ENCODE measurements around the gene HS2ST1. TPM values are rescaled to one million over a fixed set of nuclear protein-coding genes. Genes with fewer than 3 reads are reported as not detected.

HS2ST1 gene
- total and polyA plus RNA-seq, 10 of the 15 experiments (the other 5 are each of a cell fraction or from before 2014, with no cell fraction given): 5.4 to 30.8 (median 18.6) TPM

GRCh38 chr1:86933562-86934377 lies 19.3 kb downstream of the HS2ST1 start:
- H3K79me2 ChIP-seq (ENCODE audit: control insufficient read depth, insufficient read depth, low read length): peaks cover 53% of the 10 kb centered on the region
- peak; percentile 38; the same call in 1 of the 3 replicates for ATAC-seq
- in situ Hi-C loops (cut with MboI): no loop called here
- no peak for FAIRE-seq
- BruUV-seq (replicated peaks): no TSS peak
- H3K27me3 ChIP-seq (replicated peaks in 1 of 2; ENCODE audit: control insufficient read depth in 2 of 2, insufficient read depth in 2 of 2, low read length in 1 of 2): no peaks in the 10 kb centered on the region
- ChIA-PET CTCF (interaction anchor here (0.6 to 1.9 kb wide), 2 partner anchors 19 to 150 kb away, joined by 3 to 12 read pairs; partner anchors contain the start of genes HS2ST1 and SELENOF), POLR2A (interaction anchor here (0.7 to 3.2 kb wide), 3 partner anchors 19 to 51 kb away, joined by 4 to 14 read pairs (median 5); partner anchors contain the start of genes HS2ST1 and SELENOF), RAD21 (ENCODE audit: unreplicated experiment) (interaction anchor here (1.0 to 1.6 kb wide), 4 partner anchors 19 to 60 kb away, joined by 3 to 6 read pairs (median 4); partner anchors contain the start of gene HS2ST1), SMC1A (ENCODE audit: uncharacterized antibody, unreplicated experiment) (interaction anchor here (0.7 to 1.9 kb wide), 9 partner anchors 9 to 131 kb away, joined by 3 to 9 read pairs (median 3); no protein-coding TSS in a partner anchor)
- no peaks in the 10 kb centered on the region for H3K4me1 ChIP-seq (ENCODE audit: control insufficient read depth, insufficient read depth, low read length)
- intact Hi-C loops (cut with micrococcal nuclease; ENCODE audit: unreplicated experiment): no loop called here
- H3K4me3 ChIP-seq: no peak overlapping the region
- no peak overlapping the region for H2AFZ ChIP-seq (ENCODE audit: control insufficient read depth, low read depth, low read length)
- H3K27ac ChIP-seq (ENCODE audit: control insufficient read depth, insufficient read depth): no peak overlapping the region
- WGBS (ENCODE audit: insufficient coverage, insufficient replicate concordance, low lambda C conversion rate, missing lambda C conversion rate): 91% methylated on average over 7 of the region's 7 CpGs
- peaks cover 1% of the 10 kb centered on the region; the same call in 2 of the 3 replicates for H3K9me3 ChIP-seq (replicated peaks; ENCODE audit: control insufficient read depth, insufficient read depth, low read length)
- no peak overlapping the region for H3K9ac ChIP-seq (ENCODE audit: control insufficient read depth, insufficient read depth, low read length)
- 0 out of 2 replicates have a peak, but pooled peaks cover 3% of the 10 kb centered on the region for H4K20me1 ChIP-seq (ENCODE audit: control insufficient read depth, insufficient read depth)
- no peaks in the 10 kb centered on the region for H3K36me3 ChIP-seq (ENCODE audit: control insufficient read depth in 2 of 2, insufficient read depth in 2 of 2, low read length in 1 of 2)
- no peak overlapping the region for H3K4me2 ChIP-seq (ENCODE audit: control insufficient read depth, insufficient read depth)
- DNase-seq (ENCODE audit: low read depth, low spot score): no peak
- TF ChIP-seq HDGF (IDR thresholded peaks at IDR 0.05): no peak
- TF ChIP-seq, protein P1, sequence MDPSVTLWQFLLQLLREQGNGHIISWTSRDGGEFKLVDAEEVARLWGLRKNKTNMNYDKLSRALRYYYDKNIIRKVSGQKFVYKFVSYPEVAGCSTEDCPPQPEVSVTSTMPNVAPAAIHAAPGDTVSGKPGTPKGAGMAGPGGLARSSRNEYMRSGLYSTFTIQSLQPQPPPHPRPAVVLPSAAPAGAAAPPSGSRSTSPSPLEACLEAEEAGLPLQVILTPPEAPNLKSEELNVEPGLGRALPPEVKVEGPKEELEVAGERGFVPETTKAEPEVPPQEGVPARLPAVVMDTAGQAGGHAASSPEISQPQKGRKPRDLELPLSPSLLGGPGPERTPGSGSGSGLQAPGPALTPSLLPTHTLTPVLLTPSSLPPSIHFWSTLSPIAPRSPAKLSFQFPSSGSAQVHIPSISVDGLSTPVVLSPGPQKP (IDR thresholded peaks at IDR 0.05; ENCODE audit: low read depth, low read length): no peak
- no peak for TF ChIP-seq SKIL (IDR thresholded peaks at IDR 0.05; ENCODE audit: low read depth, poor library complexity, severe bottlenecking)
- TF ChIP-seq DPF2 (IDR thresholded peaks at IDR 0.05): no peak
- TF ChIP-seq JUNB (IDR thresholded peaks at IDR 0.05): no peak
- no peak for TF ChIP-seq ASH2L (IDR thresholded peaks at IDR 0.05; ENCODE audit: borderline replicate concordance, low read depth)
- TF ChIP-seq SIN3A (IDR thresholded peaks at IDR 0.05; ENCODE audit: low read depth, low read length): no peak
- TF ChIP-seq YBX1 (IDR thresholded peaks at IDR 0.05): no peak
- no peak for TF ChIP-seq NFXL1 (IDR thresholded peaks at IDR 0.05; ENCODE audit: borderline replicate concordance)
- no peak for TF ChIP-seq CEBPB (IDR thresholded peaks at IDR 0.05; ENCODE audit: borderline replicate concordance in 1 of 2, low read depth in 2 of 2, low read length in 2 of 2)
- TF ChIP-seq ZSCAN29 (IDR thresholded peaks at IDR 0.05): no peak
- no peak for TF ChIP-seq EGR1 (IDR thresholded peaks at IDR 0.05; ENCODE audit: borderline replicate concordance in 1 of 2, low read depth in 2 of 2, low read length in 2 of 2)
- no peak for TF ChIP-seq SUZ12 (IDR thresholded peaks at IDR 0.05; ENCODE audit: unreplicated experiment)
- TF ChIP-seq NFYA (IDR thresholded peaks at IDR 0.05; ENCODE audit: borderline replicate concordance, low read depth, low read length): no peak
- TF ChIP-seq USF1 (IDR thresholded peaks at IDR 0.05; ENCODE audit: borderline replicate concordance, extremely low read length, insufficient read depth, low read depth, low read length): no peak
- no peak for TF ChIP-seq TCF12 (IDR thresholded peaks at IDR 0.05; ENCODE audit: low read depth, low read length)
